A549 (cell line): ENCODE measurements around the gene NEDD4L. TPM values are rescaled to one million over a fixed set of nuclear protein-coding genes. Genes with fewer than 3 reads are reported as not detected.

Experiments used
- ATAC-seq, 2 experiments: fragments of 200-7000 bp in 1 of 2; fragments of >200 bp in 1 of 2; cut with Nextera tagmentation in 1 of 2; cut with Tn5 transposase in 1 of 2; 3 replicates each; pipeline versions ENCODE4 v1.8.0 to v1.9.1; 2018 to 2020; ENCODE audit warnings: mild to moderate bottlenecking in 1 of 2, moderate library complexity in 1 of 2
- CTCF ChIA-PET: fragments of 300-600 bp; sonication (Branson Sonifier 250); formaldehyde crosslinking; extraction: SDS; loops from one replicate; lab custom pipeline; 2021; ENCODE audit warnings: antibody characterized with exemption, inconsistent platforms; lab: Yijun Ruan, JAX
- POLR2A ChIA-PET: fragments of 350-600 bp; formaldehyde crosslinking; extraction: SDS; loops from one replicate; lab custom pipeline; 2021; ENCODE audit warnings: antibody characterized with exemption, inconsistent platforms; lab: Yijun Ruan, JAX
- DNase-seq, 2 experiments: peaks; one replicate each; pipeline versions ENCODE4 v3.0.0 to v3.0.0-alpha.2; 2011 to 2016; ENCODE audit warnings: low read depth in 1 of 2, low spot score in 1 of 2
- FAIRE-seq: peaks from 2 replicates; lab custom pipeline; 2011; peaks lifted over from hg19 to GRCh38; lab: Jason Lieb, UNC
- H3K27ac ChIP-seq, 2 experiments: fragments of >200 bp; sonication (Bioruptor Twin); formaldehyde crosslinking; 3 replicates each; pipeline ENCODE4 v1.5.1; 2016 to 2017
- H3K4me1 ChIP-seq: fragments of >200 bp; sonication (Bioruptor Twin); formaldehyde crosslinking; 3 replicates; pipeline ENCODE4 v1.6.1; 2016
- H3K4me2 ChIP-seq: fragments of >200 bp; sonication (Bioruptor Twin); formaldehyde crosslinking; 3 replicates; pipeline ENCODE4 v1.6.1; 2016
- H3K4me3 ChIP-seq: fragments of >200 bp; sonication (Bioruptor Twin); formaldehyde crosslinking; 3 replicates; pipeline ENCODE4 v1.5.1; 2016
- H3K9me3 ChIP-seq: fragments of >200 bp; sonication (Bioruptor Twin); formaldehyde crosslinking; 3 replicates; pipeline ENCODE4 v1.6.1; 2016
- ATOH8 ChIP-seq: fragments of 250-450 bp; sonication (Bioruptor Pico); IDR thresholded peaks from 2 replicates; pipeline ENCODE4 v1.5.0; 2020; ENCODE audit warnings: low read depth, mild to moderate bottlenecking, moderate library complexity
- BCL3 ChIP-seq: fragments of >200 bp; sonication (Bioruptor Twin); formaldehyde crosslinking; IDR thresholded peaks from 3 replicates; pipeline ENCODE4 v1.6.1; 2016
- CBX2 ChIP-seq: fragments of 200-600 bp; sonication (generic); IDR thresholded peaks from 2 replicates; pipeline ENCODE4 v1.6.1; 2016; ENCODE audit warnings: low read depth, mild to moderate bottlenecking, borderline replicate concordance
- CHD4 ChIP-seq: fragments of 200-600 bp; sonication (generic); IDR thresholded peaks from 2 replicates; pipeline ENCODE4 v1.6.1; 2016; ENCODE audit warnings: antibody characterized with exemption, mild to moderate bottlenecking, borderline replicate concordance
- CTCF ChIP-seq: fragments of >200 bp; sonication (Bioruptor Twin); formaldehyde crosslinking; IDR thresholded peaks from 3 replicates; pipeline ENCODE4 v1.5.1; 2016
- EHF ChIP-seq: fragments of 250-450 bp; sonication (Bioruptor Pico); IDR thresholded peaks from 2 replicates; pipeline ENCODE4 v1.5.0; 2020; ENCODE audit warnings: mild to moderate bottlenecking
- ELK1 ChIP-seq: fragments of 150-350 bp; IDR thresholded peaks from 2 replicates; pipeline ENCODE4 v1.6.1; 2014; ENCODE audit warnings: low read depth, mild to moderate bottlenecking, low read length
- ESRRA ChIP-seq: fragments of 150-350 bp; IDR thresholded peaks from 2 replicates; pipeline ENCODE4 v1.6.1; 2014; ENCODE audit warnings: mild to moderate bottlenecking, low read length, borderline replicate concordance
- FOSL2 ChIP-seq, 2 experiments: fragments of 450-650 bp in 1 of 2; fragments of >200 bp in 1 of 2; sonication (Bioruptor Twin) in 1 of 2; formaldehyde crosslinking; IDR thresholded peaks; 2 replicates each; pipeline versions ENCODE4 v1.5.0 to v1.6.1; 2016 to 2020; ENCODE audit warnings: mild to moderate bottlenecking in 1 of 2, moderate library complexity in 1 of 2
- GATA3 ChIP-seq: IDR thresholded peaks from 2 replicates; pipeline ENCODE4 v1.6.1; 2012; ENCODE audit warnings: borderline replicate concordance
- HMGXB4 ChIP-seq: fragments of 250-450 bp; sonication (Bioruptor Pico); IDR thresholded peaks from 2 replicates; pipeline ENCODE4 v1.5.0; 2021; ENCODE audit warnings: mild to moderate bottlenecking, moderate library complexity, borderline replicate concordance
- HOXA7 ChIP-seq: fragments of 250-450 bp; sonication (Bioruptor Pico); IDR thresholded peaks from 2 replicates; pipeline ENCODE4 v1.5.0; 2020; ENCODE audit warnings: mild to moderate bottlenecking, moderate library complexity
- HOXB13 ChIP-seq: fragments of 250-450 bp; sonication (Bioruptor Pico); IDR thresholded peaks from 2 replicates; pipeline ENCODE4 v1.5.0; 2020; ENCODE audit warnings: low read depth, mild to moderate bottlenecking, moderate library complexity
- JUN ChIP-seq, 2 experiments: fragments of >200 bp; sonication (Bioruptor Twin); formaldehyde crosslinking; IDR thresholded peaks; 2 replicates in 1 of 2; 3 replicates in 1 of 2; pipeline ENCODE4 v1.6.1; 2016 to 2017
- KDM1A ChIP-seq: fragments of 200-600 bp; sonication (generic); IDR thresholded peaks from 2 replicates; pipeline ENCODE4 v1.6.1; 2016; ENCODE audit warnings: low read depth, mild to moderate bottlenecking
- KDM5A ChIP-seq: fragments of 200-600 bp; sonication (generic); IDR thresholded peaks from 2 replicates; pipeline ENCODE4 v1.6.1; 2016; ENCODE audit warnings: antibody characterized with exemption, mild to moderate bottlenecking
- MAZ ChIP-seq: fragments of 150-350 bp; IDR thresholded peaks from 2 replicates; pipeline ENCODE4 v1.6.1; 2014; ENCODE audit warnings: antibody characterized with exemption, low read depth, low read length, borderline replicate concordance
- MYC ChIP-seq: IDR thresholded peaks from 2 replicates; pipeline ENCODE4 v1.6.1; 2012; ENCODE audit warnings: mild to moderate bottlenecking, inconsistent platforms, low read length, improper control_type of control experiment, borderline replicate concordance
- NFE2L2 ChIP-seq: fragments of 150-350 bp; conservative IDR thresholded peaks from 2 replicates; pipeline ENCODE4 v1.6.1; 2014; ENCODE audit warnings: low read length
- PHF8 ChIP-seq: fragments of 200-600 bp; sonication (generic); IDR thresholded peaks from 2 replicates; pipeline ENCODE4 v1.6.1; 2016; ENCODE audit warnings: low read depth, mild to moderate bottlenecking, antibody characterized with exemption, moderate library complexity, borderline replicate concordance
- POLR2A ChIP-seq: IDR thresholded peaks from 2 replicates; pipeline ENCODE4 v1.6.1; 2012; ENCODE audit warnings: mild to moderate bottlenecking, low read length
- RARB ChIP-seq: fragments of 250-450 bp; sonication (Bioruptor Pico); IDR thresholded peaks from 2 replicates; pipeline ENCODE4 v1.8.0; 2021; ENCODE audit warnings: mild to moderate bottlenecking, moderate library complexity
- REST ChIP-seq: fragments of 200-600 bp; sonication (generic); IDR thresholded peaks from 2 replicates; pipeline ENCODE4 v1.6.1; 2016; ENCODE audit warnings: antibody characterized with exemption, mild to moderate bottlenecking, moderate library complexity
- RNF2 ChIP-seq: fragments of 200-600 bp; sonication (generic); IDR thresholded peaks from 2 replicates; pipeline ENCODE4 v1.6.1; 2016; ENCODE audit warnings: low read depth, mild to moderate bottlenecking, antibody characterized with exemption, moderate library complexity, borderline replicate concordance
- SMC3 ChIP-seq: fragments of >200 bp; sonication (Bioruptor Twin); formaldehyde crosslinking; IDR thresholded peaks from 3 replicates; pipeline ENCODE4 v1.6.1; 2018; ENCODE audit warnings: inconsistent platforms
- TP53 ChIP-seq: fragments of 250-450 bp; sonication (Bioruptor Pico); IDR thresholded peaks from 2 replicates; pipeline ENCODE4 v1.5.0; 2021; ENCODE audit warnings: mild to moderate bottlenecking, moderate library complexity
- ZSCAN20 ChIP-seq: fragments of 250-450 bp; sonication (Bioruptor Pico); IDR thresholded peaks from 2 replicates; pipeline ENCODE4 v1.8.0; 2022; ENCODE audit warnings: mild to moderate bottlenecking, moderate library complexity
- WGBS: methylation state at CpG from one replicate; pipeline ENCODE4 v1.1.6; 2017; ENCODE audit errors: missing lambda C conversion rate; 5-methylcytosine and 5-hydroxymethylcytosine counted together
- polyA plus RNA-seq, 4 experiments: library from polyadenylated mRNA; depleted of rRNA in 3 of 4; stranded (reverse); fragments of >200 nt; fragmentation: RNase III in 1 of 4; extraction: RNeasy Plus Mini Kit Qiagen cat#74134 plus additional on column Dnase treatment in 1 of 4; gene quantifications; 2 replicates in 3 of 4; 3 replicates in 1 of 4; pipeline ENCODE4 v1.2.3, GENCODE V29; 2011 to 2017

NEDD4L gene
- polyA plus RNA-seq, 2 of the 4 experiments (the other 2 are of a cell fraction): 18.0 to 36.5 TPM

GRCh38 chr18:58098706-58099105 lies 54.7 kb downstream of the NEDD4L start:
- CTCF ChIA-PET: interaction anchor here (1.4 kb wide), 1 partner anchor 47 kb away, joined by 4 read pairs; no protein-coding TSS in a partner anchor
- TF ChIP-seq GATA3: no peak
- TF ChIP-seq CBX2: no peak
- TF ChIP-seq HMGXB4 (CRISPR knock-in tag): no peak
- no peak for TF ChIP-seq MYC
- no peak for TF ChIP-seq POLR2A
- no peak for TF ChIP-seq MAZ
- TF ChIP-seq SMC3: no peak
- TF ChIP-seq PHF8: no peak
- no peak for TF ChIP-seq HOXA7 (CRISPR knock-in tag)
- TF ChIP-seq CHD4: no peak
- no peak for TF ChIP-seq EHF (CRISPR knock-in tag)
- no peak for TF ChIP-seq NFE2L2
- TF ChIP-seq ZSCAN20 (CRISPR knock-in tag): no peak
- TF ChIP-seq ATOH8 (CRISPR knock-in tag): no peak
- TF ChIP-seq ESRRA: no peak
- TF ChIP-seq TP53 (CRISPR knock-in tag): no peak
- no peak for TF ChIP-seq FOSL2 (IDR thresholded peaks at IDR 0.05)
- TF ChIP-seq FOSL2 (CRISPR knock-in tag; IDR thresholded peaks at IDR 0.05): no peak
- no peak for TF ChIP-seq KDM5A
- TF ChIP-seq HOXB13: no peak
- Histone ChIP-seq H3K4me2 (no peak overlapping the region), H3K4me3 (no peak overlapping the region), H3K4me1 (peaks cover 13% of the 10 kb centered on the region; the same call in 2 of the 3 replicates), H3K27ac (no peak overlapping the region), H3K9me3 (no peaks in the 10 kb centered on the region)
- ATAC-seq: no peak
- DNase-seq: no peak
- POLR2A ChIA-PET: no interaction called here
- no peak for FAIRE-seq
- WGBS: 84% methylated on average over 3 of the region's 3 CpGs

GRCh38 chr18:58100154-58100553 lies 56.1 kb downstream of the NEDD4L start:
- no peak overlapping the region for H3K4me3 ChIP-seq
- DNase-seq (no peak), FAIRE-seq (no peak), ATAC-seq (no peak)
- H3K4me1 ChIP-seq: peaks cover 13% of the 10 kb centered on the region; the same call in 2 of the 3 replicates
- H3K4me2 ChIP-seq: no peak overlapping the region
- ChIA-PET CTCF (interaction anchor here (0.6 to 0.7 kb wide), 2 partner anchors 10 to 215 kb away, joined by 3 read pairs; no protein-coding TSS in a partner anchor), POLR2A (no interaction called here)
- H3K27ac ChIP-seq: no peak overlapping the region
- 83% methylated on average over 2 of the region's 3 CpGs for WGBS
- no peaks in the 10 kb centered on the region for H3K9me3 ChIP-seq
- TF ChIP-seq REST: no peak
- no peak for TF ChIP-seq ZSCAN20 (CRISPR knock-in tag)
- no peak for TF ChIP-seq NFE2L2
- no peak for TF ChIP-seq JUN (IDR thresholded peaks at IDR 0.05)
- no peak for TF ChIP-seq KDM1A
- TF ChIP-seq CTCF: no peak
- no peak for TF ChIP-seq RNF2
- no peak for TF ChIP-seq ELK1
- no peak for TF ChIP-seq BCL3
- no peak for TF ChIP-seq MAZ
- TF ChIP-seq HOXB13: no peak
- no peak for TF ChIP-seq RARB (CRISPR knock-in tag)
- no peak for TF ChIP-seq PHF8
